GM21737 (cell line): ENCODE data around the gene PTPRZ1.

Experiments
- ATAC-seq: cut with Tn5 transposase; IDR thresholded peaks from one replicate; pipeline ENCODE4 v1.9.1; 2021; ENCODE audit warnings: mild to moderate bottlenecking, moderate library complexity; ENCODE audit not compliant: unreplicated experiment

PTPRZ1 gene

DNA sequence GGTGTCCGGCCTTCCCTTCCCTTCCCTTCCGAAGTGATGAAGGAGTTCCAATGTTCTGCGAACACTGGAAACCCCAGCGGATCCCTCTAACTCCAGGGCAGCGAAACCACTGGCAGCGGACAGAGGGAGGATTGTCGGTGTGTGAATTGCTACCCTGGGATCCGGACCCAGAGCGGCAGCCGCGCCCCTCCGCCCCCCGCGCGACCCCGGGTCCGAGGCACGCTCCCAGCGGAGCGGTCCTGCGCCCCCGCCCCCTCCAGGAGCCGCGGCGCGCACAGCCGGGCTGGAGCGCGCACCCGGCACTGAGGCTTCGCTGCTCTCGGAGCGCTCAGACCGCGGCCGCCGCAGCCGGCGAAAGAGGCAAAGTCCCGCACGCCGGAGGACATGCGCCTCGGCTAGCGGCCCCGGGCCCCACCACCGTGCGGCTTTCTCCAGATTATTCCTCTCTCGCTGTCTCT lies at the start of gene PTPRZ1:
PTPRZ1 (plus strand) TSS at position 331 of the 458 bp plus-strand sequence. CDS start 339 bp downstream, outside the sequence.
- ATAC-seq, result no peak

DNA sequence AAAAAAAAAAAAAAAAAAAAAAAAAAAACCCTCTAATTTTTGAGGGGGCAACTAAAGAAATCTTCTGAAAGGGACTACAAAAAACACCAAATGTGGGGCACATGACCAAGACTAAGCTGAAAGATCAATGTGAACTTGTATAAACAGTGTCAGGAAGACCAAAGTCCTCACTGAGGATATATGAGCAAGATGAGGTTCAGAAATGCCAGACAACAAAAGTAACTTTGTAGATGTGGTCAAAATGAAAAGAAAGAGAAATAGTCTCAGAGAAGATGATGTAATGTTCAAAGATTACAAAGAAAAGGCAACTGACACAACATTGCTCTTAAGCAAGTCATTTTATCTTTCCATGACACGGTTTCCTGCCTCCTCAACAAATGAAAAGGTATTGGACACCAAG lies 48.7 kb upstream of the PTPRZ1 start:
- no peak for ATAC-seq

DNA sequence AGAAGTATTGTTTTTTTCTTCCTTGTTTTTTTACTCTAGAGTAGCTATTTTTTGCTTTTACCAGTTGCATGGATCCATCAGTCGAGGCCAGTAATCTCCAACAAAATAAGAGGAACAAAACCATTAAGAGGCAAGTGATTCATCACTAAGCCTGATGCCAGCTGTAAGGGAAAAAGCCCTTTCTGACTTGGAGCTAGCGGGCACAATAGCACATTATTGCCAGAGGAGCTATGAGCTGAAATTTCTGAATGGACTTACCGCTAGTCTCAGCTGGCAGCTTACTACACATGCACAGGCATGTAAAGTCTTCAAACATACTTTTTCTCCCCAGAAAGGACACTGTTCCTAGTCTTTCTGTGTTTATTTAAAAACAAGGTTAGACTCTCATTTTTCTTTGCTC lies 41.6 kb upstream of the PTPRZ1 start:
- ATAC-seq, result no peak

DNA sequence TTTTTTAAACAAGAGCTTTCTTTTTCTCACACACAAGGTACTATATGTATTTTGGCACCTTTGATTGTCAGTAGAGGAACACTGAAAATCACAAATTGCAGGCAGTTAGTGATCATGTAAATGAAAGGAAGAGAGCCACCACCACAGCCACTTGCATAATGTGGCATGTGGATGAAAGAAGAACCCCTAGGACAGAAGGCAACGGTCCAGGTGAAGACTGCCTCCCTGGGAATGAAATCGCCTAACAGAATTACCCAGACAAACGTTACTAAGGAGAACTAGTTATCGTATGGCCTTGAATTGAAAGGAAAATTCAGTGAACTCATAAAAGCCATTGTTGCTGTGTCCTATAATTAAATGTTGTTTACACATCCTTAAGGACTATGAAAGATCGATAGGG lies 41.2 kb upstream of the PTPRZ1 start:
- no peak for ATAC-seq

DNA sequence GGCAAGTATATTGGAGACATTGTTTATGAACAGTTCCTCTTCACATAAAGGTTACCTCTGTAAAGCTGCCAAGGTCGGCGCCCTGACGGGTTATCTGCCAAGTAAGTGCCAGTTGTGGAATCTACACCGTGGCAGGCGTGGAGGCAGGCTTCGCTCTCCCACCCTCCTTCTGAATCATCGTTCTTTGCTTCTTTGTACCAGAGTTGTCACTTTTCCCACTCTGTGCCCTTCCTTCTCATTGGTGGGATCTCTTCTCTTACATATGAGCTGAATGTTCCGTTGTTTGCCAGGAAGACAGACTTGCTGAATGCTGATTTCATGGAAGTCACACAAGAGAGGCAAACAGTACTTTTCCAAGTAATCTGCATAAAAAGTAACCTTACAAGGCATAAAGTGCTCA lies 40.6 kb upstream of the PTPRZ1 start:
- no peak for ATAC-seq

DNA sequence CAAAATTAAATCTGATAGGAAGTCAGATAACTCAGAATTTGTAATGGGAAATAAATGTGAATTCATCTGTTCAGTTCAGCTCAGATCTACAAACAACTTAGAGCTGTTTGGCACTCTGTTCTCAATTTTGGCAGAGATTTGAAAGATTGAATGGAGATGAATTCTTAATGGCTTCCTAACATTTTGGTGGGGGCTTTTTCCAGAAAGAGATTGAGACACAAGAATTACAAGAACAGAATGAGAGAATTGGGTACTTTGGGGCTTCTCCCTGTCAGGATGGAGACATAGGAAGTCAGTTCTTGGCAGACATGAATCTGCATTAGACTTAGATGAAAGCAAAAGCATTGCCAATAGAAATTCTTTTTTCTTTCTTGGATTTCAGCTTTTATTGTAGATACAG lies 39.0 kb upstream of the PTPRZ1 start:
- ATAC-seq, result no peak

DNA sequence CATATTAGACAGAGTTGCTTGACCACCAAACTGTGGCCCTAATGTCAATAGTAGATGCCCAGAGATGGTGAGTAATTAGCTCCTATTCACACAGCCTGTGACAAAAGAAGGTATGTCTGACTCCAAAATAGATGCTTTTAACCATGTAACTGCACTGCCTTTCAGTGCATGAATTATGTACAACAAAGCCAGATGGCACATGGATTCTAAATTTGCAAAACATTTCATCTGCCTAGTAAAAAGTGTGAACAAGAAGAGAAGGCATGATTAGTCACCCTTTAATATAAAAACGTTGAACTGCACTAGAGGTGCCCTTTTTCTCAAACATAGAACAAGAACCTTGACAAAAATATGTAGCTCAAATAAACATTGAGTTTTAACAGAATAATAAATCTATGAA lies 35.5 kb upstream of the PTPRZ1 start:
- ATAC-seq, result no peak

DNA sequence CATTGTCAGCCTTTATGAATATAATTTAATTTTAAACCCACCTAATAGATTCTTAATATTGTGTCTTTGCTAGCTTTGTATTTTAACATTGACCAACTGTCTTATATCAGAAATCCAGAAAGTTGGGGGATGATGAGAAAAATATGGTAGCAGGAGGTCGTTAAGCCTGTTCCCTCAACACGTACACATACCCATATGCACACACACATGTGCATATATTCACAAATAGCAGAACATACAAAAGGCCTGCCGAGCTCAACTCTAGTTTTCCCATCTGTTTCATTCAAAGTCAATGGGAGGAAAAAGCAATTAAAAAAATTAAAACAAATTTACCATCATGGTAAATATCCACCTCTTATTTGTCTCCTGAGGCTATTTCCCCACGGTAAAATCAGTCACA lies 25.9 kb upstream of the PTPRZ1 start:
- no peak for ATAC-seq

DNA sequence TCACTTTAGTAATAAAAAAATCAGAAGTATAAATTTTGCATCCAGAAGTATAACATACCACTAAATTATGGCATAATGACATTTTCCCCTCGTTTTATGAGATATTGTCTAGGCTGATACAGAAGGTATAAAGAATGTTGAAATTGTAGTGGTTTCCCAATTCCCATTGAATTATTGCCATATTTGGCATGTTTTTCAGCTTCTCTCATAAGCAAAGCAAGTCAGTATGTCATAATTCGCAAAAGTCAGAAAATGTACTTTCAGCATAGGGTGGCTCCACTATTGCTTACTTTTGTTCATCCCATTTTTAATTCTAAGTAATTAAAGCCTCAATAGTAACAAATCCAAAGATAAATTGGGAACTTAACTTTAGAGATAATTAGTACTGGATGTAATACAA lies 19.7 kb upstream of the PTPRZ1 start:
- ATAC-seq, result no peak

DNA sequence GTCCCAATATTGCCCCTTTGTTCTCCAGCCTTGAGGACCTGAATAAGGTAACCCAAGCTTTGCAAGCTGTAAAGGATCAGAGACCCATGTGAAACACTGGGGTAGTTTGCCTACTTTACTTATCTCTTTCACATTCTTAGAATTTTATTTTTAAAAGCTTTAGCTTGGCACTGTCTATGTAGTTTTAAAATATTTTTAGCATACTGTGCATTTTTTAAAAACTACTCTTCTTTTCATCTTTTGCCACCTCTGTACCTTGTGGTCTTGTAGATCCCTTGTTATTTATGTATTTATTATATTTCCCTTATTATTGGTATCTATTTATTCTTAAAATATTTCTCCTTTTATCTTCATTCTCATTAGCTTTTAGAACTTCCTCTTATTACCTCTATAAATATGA lies 12.0 kb upstream of the PTPRZ1 start:
- ATAC-seq, result no peak

DNA sequence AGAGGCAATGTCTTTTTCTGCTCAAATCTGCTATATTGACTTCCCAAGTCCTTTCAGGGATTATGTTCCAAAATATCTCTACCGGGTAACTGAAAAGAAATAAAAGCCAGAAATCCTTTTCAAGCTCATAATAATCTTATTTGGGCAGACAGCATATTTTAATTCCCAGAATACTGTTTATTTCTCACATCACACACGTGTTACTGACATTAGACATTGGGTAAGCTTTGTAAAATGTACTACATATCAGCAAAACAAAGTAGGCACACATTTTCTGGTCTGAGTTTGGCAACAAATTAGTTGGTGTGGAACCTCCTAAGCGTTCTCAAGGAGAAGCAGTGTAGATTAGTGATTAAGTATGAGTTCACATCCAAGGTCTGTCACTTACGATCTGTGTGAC lies 10.4 kb upstream of the PTPRZ1 start:
- no peak for ATAC-seq

DNA sequence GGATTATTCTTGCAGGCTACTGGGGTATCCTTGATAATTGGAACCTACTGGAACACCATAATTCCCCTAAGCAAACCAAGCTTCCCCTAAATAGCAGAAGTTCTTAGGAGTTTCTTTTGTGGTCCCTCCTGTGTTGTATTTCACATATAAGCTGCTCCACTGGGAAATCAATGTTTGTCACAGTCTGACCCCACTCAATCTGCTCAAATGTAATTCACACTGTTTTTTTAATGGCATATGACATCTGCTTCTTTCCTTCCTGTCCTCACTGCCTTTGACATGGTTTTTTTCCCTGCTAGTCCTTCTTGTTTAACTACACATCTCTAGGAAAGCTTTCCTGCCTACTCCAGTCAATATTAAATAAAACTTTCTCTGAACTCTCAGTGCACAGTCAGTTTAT lies 1.8 kb upstream of the PTPRZ1 start:
- no peak for ATAC-seq

DNA sequence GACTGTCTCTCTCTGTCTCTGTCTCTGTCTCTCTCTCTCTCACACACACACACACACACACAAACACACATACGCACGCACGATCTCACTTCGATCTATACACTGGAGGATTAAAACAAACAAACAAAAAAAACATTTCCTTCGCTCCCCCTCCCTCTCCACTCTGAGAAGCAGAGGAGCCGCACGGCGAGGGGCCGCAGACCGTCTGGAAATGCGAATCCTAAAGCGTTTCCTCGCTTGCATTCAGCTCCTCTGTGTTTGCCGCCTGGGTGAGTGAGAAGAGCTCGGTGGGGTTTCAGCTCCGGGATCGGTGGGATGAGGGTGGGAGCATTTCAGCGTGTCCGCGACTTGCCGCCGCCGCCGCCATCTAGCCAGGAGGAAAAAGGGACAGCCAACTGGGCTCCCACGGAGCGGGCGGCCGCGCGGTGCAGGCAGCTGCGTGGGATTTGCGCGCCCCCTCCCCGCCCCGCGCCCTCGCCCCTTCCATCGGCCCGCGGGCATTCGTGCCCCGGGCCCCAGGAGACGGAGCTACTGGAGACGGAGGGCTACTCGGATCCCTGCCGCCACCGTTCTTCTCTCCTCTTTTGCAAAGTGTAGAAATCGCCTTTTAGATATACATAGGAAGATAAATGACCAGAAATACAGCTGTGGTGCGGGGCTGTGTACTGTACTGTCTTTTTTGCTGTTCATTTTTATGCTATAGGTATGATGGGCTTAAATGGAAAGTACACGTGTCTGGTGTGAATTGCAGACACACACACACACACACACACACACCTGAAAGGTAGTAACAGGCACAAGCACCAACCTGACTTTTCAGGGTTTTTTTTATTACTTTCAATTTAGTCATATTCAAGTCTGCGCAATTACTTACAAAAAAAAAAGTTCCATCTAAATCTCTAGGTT lies 581 bp downstream of the PTPRZ1 start:
- no peak for ATAC-seq

DNA sequence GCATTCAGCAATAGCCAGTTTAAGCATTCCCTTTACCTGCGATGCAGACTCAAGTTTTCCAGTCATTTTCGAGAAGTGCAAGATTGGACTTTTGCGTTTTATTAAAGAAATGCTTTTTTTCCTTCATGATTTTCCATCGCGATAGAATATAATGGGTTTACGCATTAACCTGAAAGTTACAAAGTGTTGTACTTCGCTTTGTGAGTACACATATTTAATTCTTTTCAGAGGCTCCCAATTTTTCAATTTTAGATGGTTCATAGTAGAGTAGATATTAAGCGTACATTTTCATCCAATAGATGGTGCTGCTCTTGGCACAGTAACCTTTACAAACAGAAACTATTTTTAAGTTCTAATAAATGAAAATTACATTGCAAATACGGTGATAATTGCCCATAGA lies 1.3 kb downstream of the PTPRZ1 start:
- no peak for ATAC-seq

DNA sequence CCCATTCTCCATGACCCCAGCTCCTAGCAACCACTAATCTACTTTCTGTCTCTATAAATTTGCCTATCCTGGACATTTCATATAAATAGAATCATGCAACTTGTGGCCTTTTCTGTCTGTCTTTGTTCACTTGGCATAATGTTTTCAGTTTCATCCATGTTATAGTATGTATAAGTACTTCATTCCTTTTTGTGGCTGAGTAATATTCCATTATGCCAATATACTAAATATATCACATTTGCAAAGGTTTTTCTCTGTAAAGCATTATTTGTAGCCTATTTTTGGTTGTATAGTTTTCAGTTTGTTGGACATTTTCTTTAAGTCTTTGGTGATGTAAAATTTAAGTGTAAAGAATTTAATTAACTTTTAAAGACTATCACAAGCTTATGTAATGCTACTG lies 2.2 kb downstream of the PTPRZ1 start:
- no peak for ATAC-seq

DNA sequence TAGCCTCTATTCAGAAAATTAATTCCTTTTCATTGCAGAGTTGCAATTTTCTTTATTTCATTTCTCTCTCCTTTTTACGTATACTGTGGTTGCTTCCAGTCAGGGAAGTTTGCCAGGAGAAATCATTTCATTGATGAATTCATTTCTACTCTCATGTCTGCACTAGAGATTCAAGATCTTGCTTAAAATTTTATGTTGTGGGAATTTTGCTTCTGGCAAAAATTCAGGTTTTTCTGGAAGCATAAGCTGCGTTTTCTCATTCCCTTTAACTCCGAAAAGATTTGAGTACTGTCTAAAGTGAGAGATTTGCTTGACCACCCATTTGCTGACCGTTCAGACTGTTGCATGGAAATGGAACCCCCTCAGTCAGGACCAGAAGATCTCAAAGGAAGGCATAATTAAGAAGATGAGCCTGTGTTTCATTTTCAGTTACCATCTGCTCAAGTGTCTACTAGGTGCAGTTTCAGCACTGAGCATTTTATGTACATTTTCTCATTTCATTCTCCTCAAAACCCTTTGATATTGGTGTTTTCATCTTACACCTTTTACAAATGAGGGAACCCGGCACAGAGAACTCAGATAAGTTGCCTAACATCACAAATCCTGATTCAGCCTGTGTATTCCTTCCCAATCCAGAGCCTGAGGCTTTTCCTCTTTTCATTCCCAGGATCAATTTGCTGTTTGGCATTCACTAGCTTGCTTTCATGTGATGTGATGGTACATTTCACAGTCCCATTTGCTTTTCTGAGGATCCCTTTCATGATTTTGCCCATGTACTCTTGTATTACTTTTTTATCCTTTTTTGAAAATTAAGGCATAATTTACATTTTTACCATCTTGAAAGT lies 3.9 kb downstream of the PTPRZ1 start:
- ATAC-seq, result no peak

DNA sequence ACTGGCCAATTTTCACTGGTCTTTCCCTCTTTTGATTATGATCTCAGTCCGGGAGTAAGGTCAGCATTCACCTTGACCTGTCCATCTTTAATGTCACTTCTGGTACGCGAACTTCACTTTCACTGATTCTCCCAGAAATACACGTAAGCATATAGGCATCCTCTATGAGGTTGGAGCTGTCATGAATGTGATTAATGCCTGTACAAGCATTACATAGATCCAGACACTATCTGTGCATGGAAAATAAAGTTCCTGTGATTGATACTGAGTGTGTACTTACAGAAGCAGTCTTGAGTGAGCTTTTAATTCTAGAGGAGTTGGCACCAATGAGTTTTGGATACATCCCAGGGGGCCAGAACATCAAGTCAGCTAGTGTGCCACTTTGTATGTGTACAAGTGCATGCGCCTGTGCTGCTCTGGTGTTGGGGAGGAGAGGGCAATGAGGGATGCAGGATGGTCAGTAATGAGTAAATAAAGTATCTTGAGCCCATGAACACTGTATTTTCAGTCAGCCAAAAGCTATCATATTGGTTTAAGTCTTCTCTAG lies 6.0 kb downstream of the PTPRZ1 start:
- ATAC-seq, result no peak

DNA sequence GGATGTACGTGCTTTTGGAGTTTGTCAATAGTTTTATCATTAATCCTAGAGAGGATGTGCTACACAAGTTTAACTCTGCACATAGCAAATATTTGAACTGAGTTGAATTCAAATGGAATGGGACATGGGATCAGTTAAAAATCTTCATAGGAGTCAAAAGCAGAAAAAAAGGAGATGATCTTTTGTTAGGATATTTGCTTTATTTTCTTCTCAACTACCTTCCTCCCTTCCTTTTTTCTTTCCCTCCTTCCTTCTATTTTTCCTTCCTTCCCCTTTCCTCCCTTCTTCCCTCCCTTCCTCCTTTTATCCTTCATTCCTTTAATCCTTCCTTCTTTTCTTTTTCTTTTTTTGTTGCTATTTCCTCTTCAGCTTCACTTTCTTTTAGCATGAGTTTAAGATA lies 6.6 kb downstream of the PTPRZ1 start:
- no peak for ATAC-seq

DNA sequence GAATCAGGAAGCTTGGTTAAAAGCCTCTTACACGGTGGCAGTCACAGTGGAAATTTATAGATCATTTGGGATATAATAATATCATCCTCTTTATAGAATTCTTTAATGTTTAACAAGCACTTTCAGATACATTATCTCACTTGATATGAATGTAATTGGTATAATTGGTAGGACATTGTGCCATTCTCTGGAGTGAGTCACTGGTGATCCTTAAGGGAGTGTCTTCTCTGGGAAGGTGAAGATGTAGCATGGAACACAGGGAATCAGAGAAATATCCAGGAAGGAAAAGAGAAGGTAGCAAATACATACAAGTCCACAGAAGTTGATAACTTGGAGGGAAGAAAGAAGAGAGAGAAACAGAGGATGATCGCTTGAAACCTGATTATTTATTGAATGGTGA lies 9.8 kb downstream of the PTPRZ1 start:
- no peak for ATAC-seq

DNA sequence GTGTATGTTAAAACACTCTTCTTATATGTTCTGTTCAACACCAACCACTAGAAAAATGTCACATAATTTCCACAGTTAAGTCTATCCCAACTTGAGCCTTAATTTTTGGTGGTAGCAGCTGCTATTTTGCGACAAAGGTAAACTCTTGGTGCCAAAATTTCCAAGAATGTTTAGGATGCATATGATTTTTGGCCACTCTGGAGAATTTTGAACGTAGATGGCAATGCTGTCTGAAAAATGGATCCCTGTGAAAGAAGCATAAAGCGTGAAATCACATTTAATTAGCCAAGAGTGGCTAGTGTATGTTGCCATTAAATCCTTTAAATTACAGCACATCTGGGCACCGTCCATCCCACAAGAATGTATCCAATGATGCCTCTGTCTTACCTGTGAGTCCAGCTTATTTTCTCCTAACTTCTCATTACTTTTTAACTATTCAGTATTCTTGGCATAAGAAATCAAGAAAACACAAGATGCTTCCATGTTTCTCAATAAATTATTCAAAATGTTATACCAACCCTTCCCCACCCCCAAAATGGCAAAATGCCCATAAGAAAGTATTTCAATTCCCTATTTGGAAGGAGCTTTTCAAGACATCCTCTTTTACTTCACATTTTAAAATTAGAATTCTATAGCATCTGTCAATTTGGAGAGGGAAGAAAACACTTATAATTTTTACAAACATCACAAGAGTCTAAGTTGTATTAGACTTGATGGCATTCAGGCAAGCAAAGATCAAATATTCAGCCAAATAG lies 12.4 kb downstream of the PTPRZ1 start:
- no peak for ATAC-seq

DNA sequence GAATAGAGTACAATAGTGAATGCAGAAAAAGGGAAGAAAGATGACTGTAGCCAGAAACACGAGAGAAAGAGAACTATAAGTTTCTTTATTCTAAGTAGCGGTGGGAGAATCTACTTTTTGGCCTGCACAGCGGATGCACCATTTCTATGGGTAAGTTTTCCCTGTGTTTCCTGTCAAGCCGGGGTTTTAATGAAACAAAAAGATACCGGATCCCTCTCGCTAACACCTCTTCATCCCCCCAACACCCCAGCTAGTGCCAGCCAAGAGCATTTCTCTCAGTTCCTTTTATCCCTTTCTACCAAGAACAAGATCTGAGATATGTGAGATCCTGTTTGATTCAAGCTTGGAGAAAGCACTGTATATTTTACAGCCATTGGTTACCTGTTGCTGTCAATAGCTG lies 14.7 kb downstream of the PTPRZ1 start:
- ATAC-seq, result no peak
